ENCODE measurements around the gene TMTC2.

TMTC2 gene

GRCh38 chr12:82963956-82964355 is 277.2 kb downstream of the TMTC2 start:
- DNase-seq: no peak

- DNase-seq: no peak
Measured at GRCh38 chr12:82964446-82964845, 277.7 kb downstream of the TMTC2 start.

- DNase-seq: no peak
Measured at GRCh38 chr12:82966001-82966559, 279.4 kb downstream of the TMTC2 start.

GRCh38 chr12:82968631-82969367 is 282.1 kb downstream of the TMTC2 start:
- no peak for DNase-seq

GRCh38 chr12:82970614-82971013 is 283.9 kb downstream of the TMTC2 start:
- DNase-seq: no peak

GRCh38 chr12:82971584-82971983 is 284.9 kb downstream of the TMTC2 start:
- no peak for DNase-seq

GRCh38 chr12:82972624-82973023 is 285.9 kb downstream of the TMTC2 start:
- no peak for DNase-seq

- no peak for DNase-seq
Measured at GRCh38 chr12:82973592-82973991, 286.9 kb downstream of the TMTC2 start.

GRCh38 chr12:82981150-82981549 is 294.4 kb downstream of the TMTC2 start:
- DNase-seq: no peak

GRCh38 chr12:82994117-82994516 is 307.4 kb downstream of the TMTC2 start:
- no peak for DNase-seq

GRCh38 chr12:82996168-82996812 is 309.6 kb downstream of the TMTC2 start:
- no peak for DNase-seq

- no peak for DNase-seq
Measured at GRCh38 chr12:82998509-82998908, 311.8 kb downstream of the TMTC2 start.

- DNase-seq: no peak
Measured at GRCh38 chr12:83003026-83003425, 316.3 kb downstream of the TMTC2 start.

GRCh38 chr12:83005534-83006197 is 319.0 kb downstream of the TMTC2 start:
- no peak for DNase-seq

GRCh38 chr12:83008703-83009102 is 322.0 kb downstream of the TMTC2 start:
- no peak for DNase-seq

GRCh38 chr12:83010169-83010804 is 323.6 kb downstream of the TMTC2 start:
- DNase-seq: no peak

GRCh38 chr12:83015390-83016217 is 328.9 kb downstream of the TMTC2 start:
- DNase-seq: no peak

- no peak for DNase-seq
Measured at GRCh38 chr12:83016218-83016835, 329.6 kb downstream of the TMTC2 start.

GRCh38 chr12:83016991-83017390 is 330.3 kb downstream of the TMTC2 start:
- no peak for DNase-seq

- DNase-seq: no peak
Measured at GRCh38 chr12:83018088-83018487, 331.4 kb downstream of the TMTC2 start.

- DNase-seq: no peak
Measured at GRCh38 chr12:83027021-83027723, 340.5 kb downstream of the TMTC2 start.
